Amniotic epithelial cell (primary cell): ENCODE results near the gene ILKAP.

Experiments
- DNase-seq: peaks from one replicate; pipeline ENCODE4 v3.0.0-alpha.2; 2010; ENCODE audit warnings: low read depth

The ILKAP gene

DNA sequence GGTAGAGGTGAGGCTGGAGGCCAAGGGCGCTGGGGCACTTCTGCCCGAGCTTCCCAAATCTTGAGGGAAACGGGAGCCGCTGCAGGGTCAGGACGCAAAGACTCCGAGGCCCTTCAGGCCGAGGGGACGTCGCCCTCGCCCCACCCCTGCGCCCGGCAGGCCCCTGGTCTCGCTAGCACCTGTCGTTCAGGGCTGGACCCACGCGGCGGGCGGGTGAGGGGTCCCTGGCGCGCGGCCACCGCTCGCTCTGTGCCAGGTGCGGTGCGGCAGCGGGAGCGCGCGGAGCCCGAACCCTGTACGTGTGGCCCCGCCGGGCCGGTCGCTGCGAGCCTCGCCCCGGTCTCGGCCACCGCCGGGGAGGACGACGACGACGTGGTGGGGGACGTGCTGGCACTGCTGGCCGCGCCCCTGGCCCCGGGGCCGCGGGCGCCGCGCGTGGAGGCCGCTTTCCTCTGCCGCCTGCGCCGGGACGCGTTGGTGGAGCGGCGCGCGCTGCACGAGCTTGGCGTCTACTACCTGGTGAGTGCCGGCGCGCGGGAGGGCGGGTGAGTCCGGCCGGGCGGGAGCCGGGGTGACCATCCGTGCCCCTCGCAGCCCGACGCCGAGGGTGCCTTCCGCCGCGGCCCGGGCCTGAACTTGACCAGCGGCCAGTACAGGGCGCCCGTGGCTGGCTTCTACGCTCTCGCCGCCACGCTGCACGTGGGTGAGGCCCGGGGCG is 39.9 kb downstream of the ILKAP start:
- DNase-seq: no peak

DNA sequence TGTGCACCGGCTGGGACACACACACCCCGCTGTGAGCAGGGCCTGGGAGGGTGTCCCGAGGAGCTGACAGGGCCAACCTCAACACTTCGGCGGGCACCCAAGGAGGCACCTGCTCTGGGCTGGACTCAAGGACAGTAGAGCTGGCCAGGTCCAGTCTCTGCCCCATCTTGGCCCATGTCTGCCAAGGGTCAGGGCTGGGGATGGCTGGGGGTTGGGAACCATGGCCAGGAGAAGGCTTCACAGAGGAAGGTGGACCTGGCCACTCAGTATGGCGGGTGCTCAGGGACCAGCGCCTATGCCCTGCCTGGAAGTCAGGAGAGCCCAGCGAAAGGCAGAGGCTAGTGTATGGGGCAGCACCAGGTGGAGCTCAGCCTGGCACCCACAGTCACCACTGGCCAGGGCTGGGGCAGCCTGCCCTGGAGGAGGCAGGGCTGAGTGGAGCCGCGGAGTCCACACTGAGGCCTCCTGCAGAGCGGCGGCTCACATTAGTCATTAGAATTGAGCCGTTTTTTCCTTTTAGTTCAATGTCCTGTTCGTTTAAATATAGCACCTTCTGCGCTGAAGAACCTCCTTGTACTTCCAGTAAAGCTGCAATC is 40.6 kb downstream of the ILKAP start:
- no peak for DNase-seq

DNA sequence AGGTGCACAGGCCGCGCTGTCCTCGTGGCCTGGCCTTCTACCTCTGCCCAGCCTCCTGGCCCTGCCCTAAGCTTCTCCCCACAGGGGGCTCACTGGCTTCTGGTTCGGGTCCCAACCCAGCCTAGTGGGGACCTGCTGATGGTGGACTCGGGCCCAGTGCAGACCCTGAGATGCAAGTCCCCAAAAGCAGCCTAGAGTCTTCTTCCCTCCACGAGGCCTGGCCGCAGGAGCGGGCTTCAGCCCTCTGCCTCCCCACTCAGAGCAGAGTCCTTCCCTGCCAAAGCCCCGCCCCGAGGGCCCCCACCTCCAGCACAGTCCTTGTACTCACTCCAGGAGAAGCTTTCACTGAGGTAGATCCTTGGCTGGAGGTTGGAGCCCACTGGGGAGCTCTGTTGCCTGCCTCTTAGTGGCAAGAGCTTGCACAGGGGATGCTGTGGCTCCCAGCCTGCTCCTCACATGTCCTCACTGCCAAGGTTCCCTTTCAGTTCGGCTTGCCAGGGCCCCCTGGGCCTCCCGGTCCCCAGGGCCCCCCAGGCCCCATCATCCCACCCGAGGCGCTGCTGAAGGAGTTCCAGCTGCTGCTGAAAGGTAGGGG is 41.1 kb downstream of the ILKAP start:
- no peak for DNase-seq

DNA sequence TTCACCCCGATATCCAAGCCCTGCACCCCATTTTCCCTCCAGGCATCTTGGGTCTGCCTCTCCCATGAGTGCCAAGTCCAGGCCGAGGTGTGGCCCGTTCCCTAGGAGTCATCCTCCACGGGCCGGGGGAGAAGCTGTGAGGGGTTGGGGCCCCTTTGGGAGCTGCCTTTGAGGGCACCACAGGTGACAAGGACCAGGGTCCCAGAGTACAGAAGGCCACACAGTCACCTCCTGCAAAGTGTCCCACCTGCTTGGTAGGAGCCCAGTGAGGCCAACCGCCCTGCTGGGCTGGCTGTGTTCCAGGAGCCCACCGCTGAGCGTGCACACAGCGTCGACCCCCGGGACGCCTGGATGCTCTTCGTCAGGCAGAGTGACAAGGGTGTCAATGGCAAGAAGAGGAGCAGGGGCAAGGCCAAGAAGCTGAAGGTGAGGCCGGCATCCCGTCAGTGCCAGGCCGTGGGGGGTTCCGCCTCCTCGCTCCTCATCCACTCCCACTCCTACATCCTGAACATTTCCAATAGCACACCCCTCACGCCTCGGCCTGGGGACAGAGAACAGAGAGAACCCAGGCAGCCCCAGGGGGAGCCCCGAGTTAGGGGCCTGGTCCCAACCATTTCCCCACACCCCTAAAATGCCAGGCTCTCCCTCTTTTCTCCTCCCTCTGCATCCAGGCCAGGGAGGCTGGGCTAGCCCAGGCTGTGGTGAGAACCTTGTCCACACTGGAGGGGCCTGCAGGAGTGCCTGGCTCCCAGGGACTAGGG is 42.0 kb downstream of the ILKAP start:
- no peak for DNase-seq

DNA sequence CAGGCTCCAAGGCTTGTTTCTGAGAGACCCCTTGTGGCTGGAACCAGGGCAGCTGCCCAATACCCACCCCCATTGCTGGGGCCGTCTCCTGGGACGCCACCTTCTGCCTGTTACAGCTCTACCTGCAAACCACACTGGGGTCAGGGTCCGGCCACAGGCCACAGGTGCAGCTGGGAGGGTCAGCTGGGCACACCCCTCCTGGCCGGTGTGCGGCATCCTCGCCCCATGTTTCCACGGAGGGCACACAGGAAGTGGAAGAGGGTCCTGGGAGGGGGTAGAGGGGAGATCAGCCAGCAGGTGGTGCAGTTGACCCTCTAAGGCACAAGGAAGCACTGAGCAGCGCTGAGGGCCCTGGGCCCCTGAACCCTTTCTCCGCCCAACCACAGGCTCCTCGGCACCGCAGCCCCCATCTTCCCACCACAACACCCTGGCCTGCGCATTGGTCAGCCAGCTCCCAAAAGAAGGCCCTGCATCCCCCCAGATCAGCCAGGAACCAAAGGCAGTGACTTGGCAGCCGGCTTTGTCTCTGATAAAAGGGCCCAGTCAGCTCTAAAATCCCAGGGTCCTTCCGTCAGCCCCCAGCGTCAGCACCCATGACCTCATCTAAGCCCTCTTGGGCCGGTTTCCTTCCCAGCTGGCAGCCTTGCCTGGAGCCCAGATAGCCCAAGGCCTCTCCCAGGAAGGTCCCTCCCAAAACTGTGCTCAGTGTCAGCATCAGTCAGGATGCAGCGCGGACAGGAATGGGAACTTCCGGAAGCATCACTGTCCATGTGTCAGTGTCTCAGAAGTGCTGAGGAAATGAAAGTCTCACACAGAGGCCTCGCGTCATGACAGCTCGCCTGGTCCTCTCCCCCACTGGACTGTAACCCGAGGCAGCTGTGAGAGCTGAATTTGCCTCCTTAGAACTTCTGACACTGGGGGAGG is 43.0 kb downstream of the ILKAP start:
- no peak for DNase-seq

- DNase-seq: no peak
These were observed 43.8 kb downstream of the ILKAP start for GRCh38 chr2:238159661-238160205.

DNA sequence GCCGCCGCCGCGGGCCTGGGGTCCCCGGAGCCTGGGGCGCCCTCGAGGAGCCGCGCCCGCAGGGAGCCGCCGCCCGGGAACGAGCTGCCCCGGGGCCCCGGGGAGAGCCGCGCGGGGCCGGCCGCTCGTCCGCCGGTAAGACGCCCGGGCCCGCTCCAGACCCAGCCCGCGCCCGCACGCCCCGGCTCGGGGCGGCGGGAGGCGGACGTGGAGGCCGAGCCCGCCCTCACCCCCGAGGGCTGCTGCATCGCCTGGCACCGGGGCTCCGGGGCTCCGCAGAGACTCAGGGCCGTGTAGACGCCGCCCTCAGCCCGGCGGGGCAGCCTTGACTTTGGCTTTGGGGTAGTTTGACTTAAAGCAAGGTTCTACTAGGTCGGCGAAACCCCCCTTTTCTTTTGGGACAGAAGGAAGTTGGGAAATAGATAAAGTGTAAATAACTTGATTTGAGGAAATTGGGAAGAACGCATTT is 44.4 kb downstream of the ILKAP start:
- no peak for DNase-seq

- no peak for DNase-seq
These were observed 44.9 kb downstream of the ILKAP start, which contains the start of gene ERFE for GRCh38 chr2:238158509-238159070. Gene ERFE, plus strand, starts transcription at chr2:238158970. Its CDS starts 38 bp downstream, at chr2:238159008.

DNA sequence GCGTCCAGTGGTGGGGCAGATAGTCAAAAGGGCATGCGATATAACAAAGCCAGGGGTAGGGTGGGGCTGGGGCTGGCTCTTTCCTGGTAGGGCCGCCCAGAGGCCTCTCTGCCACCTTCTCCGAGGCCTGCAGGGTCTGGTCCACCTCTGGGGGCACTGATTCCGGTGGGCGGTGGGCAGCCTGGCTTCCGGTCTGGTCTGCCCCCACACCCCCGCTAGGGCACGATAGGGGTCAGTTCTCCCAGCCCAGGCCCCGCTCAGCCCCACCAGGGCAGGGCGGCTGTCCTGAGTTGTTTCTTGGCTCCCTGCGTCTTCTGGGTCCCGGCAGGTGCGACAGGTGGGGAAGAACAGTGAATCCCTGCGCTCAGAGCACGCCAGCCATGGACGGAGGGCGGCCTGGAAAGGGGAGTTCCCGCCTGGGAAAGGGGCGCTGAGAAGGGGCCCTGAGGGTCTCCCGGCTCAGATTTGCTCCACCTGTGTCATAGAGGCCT is 45.4 kb downstream of the ILKAP start:
- no peak for DNase-seq

DNA sequence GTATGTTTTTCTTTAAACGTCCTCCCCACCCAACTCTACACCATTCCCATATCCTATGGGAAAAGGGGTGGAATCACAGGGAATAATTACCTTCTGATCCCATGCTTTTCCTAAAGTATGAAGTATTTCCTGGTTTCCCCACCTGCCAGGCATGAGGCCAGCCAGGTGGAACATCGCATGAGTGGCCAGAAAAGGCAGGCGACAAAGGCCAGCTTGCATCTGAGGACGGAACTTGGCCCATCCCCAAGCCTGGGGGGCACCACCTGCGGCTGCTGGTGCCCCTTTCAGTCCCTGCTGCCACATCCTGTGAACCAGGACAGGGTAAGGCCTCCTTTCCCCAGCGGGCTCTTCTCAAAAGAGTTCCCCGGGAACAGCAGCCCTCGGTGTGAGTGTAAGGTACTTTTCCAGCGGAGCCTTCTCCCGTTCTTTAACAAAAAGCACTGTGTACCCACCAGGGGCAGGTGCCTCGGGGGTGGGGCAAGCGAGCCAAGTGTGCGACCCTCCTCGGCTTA is 45.9 kb downstream of the ILKAP start:
- no peak for DNase-seq

- no peak for DNase-seq
These were observed 47.5 kb downstream of the ILKAP start for GRCh38 chr2:238155761-238156694.

DNA sequence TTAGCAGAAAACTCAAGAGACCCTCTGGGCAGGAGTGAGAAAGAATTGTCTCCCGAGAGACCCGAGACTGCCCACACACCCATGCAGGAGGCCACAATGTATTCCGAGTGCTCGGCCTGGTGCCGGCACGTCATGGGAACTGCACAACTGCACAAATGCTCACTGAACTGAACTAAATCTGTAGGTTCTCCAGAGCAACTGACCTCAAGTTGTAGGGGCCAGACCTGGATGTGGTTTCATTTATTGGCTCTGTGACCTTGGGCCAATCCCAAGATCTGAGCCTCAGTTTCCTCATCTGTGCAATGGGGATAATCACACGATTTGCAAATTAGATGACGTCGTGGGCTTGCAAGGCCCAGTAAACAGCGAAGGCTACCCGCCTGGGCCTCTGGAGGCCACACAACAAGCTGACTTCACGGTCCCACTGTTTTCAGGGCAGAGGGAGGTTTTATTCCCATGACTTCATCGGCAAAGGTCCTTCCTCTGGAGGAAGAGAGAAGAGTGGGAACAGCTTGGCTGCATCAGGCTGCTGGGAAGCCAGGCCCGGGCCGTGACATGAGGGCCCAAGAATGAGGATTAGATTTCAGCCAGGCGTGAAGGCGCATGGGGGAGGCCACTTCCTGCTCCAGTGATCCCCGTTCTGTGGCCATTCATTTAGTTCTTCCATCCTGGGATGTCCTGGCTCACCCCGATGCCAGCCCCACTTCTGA is 48.3 kb downstream of the ILKAP start:
- no peak for DNase-seq

GRCh38 chr2:238154570-238154969 is 48.9 kb downstream of the ILKAP start:
- no peak for DNase-seq

- no peak for DNase-seq
These were observed 50.5 kb downstream of the ILKAP start for GRCh38 chr2:238152771-238153688.

GRCh38 chr2:238151628-238152235 is 51.8 kb downstream of the ILKAP start:
- DNase-seq: no peak

GRCh38 chr2:238151205-238151604 is 52.3 kb downstream of the ILKAP start:
- DNase-seq: no peak

- no peak for DNase-seq
These were observed 52.8 kb downstream of the ILKAP start for GRCh38 chr2:238150686-238151085.
